HUDEP-2 (cell line): ENCODE data around the gene COMMD7.

Experiments
- DNase-seq, 76 experiments: peaks; one replicate each; lab custom pipeline; 2025; ENCODE audit not compliant: unreplicated experiment in 76 of 76; lab: John Stamatoyannopoulos, UW

COMMD7 gene

GRCh38 chr20:32743237-32744112, at the start of gene COMMD7:
Gene COMMD7 (minus strand): TSS chr20:32743467. CDS start chr20:32743391, 76 bp downstream.
- DNase-seq, result peak in 17 of 76 experiments; percentile 8 to 56 (median 22)

DNA sequence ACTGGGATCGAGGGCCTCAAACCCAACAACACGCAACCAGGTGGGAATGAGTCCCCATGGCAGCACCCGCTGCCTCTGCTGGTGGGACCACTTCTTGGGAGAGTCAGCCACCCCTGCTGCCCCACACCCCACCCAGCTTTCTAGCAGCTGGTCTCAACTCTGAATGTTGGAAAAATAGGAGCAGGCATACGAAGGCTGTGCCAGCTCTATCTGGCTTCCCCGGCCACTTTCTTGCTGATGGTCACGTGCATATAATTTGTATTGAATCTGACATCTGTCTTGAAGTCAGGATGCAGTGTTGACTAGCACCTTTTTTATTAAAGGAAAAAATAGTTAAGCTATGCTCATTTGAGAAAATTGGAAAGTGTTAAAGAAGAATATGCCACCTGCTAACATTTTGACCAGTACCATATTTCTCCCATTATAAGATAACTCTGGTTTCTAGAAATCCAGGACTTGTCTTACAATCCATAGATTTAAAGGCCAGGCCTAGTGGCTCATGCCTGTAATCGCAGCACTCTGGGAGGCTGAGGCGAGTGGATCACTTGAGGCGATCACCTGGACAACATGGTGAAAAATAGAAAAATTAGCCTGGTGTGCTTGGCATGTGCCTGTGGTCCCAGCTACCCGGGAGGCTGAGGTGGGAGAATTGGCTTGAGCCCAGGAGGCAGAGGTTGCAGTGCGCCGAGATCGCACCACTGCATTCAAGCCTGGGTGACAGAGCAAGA, 49.6 kb upstream of the COMMD7 start:
- no peak for DNase-seq

DNA sequence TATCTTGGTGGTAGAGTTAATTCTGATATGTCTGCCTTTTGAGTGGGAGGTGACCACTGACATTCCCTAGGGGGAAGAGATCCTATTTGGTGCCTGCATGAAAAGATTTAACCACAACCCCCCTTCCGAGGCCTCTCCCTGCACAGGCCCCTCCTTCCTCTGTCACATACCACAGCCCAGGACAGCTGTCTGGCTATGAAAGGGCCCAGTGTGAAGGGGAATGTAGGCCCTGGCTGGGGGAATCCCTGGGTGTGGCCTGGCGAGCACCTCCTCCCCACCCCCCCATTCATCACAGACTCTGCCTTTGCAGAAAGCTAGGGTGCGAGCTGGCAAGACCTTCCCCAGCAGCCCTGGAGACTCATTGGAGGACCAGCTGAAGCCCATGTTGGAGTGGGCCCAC, 49.0 kb upstream of the COMMD7 start:
- DNase-seq, result peak in 11 of 76 experiments; percentile 17 to 59 (median 33)

GRCh38 chr20:32790751-32791057, 47.4 kb upstream of the COMMD7 start:
- DNase-seq, result no peak

DNA sequence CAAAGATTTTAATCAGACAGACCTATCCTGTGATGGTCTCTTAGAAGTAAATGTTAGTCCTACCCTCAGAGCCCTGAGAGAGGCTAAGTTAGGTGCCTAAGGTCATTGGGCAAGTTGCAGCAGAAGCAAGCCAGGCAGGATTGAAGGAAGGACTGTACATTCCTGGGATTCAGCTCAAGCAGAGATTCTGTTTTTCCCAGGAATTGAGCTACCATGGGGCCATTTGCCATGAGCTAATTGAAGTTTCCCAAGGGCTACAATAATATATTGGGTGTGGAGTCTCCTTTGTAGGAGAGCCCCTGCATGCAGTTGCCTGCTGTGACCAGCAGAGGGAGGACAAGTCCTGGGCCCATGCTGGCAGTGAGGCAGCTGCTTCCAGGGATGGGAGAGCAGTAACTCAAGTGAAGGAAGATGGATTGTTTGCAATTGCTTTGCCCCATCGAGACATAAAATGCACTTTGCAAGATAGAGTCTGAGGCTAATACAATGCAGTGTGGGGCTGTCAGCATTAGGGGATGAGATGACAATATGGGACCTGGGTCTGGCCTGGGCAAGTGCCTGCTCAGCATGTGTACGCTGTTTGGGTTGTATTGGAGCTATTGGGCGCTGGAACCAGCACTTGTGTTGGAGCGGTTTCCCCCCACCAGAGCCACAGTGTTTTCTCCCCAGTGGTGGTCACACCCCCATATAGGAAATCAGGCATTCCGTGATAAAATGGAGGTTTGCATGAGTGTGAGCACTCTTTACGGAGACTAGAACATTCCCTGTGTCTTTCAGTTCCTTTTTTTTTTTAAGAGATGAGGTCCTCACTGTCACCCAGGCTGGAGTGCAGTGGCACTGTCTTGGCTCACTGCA, 46.9 kb upstream of the COMMD7 start:
- DNase-seq, result peak in 63 of 76 experiments; percentile 8 to 76 (median 47)

DNA sequence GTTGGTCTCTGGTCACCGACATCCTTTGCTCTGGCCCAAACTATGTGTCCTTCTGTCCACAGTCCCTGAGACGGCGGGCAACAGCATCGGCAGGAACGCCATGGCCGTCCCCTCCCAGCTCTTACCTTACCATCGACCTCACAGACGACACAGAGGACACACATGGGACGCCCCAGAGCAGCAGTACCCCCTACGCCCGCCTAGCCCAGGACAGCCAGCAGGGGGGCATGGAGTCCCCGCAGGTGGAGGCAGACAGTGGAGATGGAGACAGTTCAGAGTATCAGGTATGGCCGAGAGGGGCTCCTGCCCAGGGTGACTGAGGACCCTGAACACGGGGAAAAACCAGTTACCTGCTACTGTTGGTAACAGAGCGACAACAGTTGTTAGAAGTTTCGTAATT, 43.9 kb upstream of the COMMD7 start:
- DNase-seq, result no peak

GRCh38 chr20:32786059-32786760, 42.9 kb upstream of the COMMD7 start:
- no peak for DNase-seq

DNA sequence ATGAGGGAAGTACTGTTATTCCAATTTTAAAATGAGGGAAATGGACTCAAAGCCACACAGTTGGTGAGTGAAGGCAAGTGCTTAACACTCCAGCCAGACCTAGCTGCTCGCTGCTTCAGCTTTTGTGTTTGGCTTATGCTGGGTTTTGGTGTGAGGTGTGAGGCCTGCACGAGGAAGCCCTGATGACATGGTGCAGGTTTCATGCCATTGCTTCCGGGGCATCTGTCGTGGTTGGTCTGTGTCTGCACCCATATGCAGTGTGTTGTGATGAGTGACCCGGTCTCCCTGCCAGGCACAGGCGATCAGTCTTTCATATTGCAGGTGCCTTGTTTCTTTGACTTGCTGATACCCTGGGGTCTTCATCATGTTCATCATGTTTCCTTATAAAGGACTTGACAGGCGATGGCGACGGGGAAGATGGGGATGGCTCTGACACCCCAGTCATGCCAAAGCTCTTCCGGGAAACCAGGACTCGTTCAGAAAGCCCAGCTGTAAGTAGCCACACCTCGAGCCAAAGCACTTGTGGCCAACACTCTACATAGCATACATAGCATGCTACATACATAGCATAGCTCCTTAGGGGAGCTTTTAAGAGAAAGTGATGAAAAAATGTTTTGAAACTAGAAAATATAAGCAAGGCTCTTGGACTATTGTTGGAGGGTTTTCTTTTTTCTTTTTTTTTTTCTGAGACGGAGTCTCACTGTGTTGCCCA, 41.3 kb upstream of the COMMD7 start:
- DNase-seq, result no peak

- DNase-seq, result no peak
These were observed 37.7 kb upstream of the COMMD7 start for GRCh38 chr20:32780749-32781655.

- DNase-seq, result no peak
These were observed 37.0 kb upstream of the COMMD7 start for GRCh38 chr20:32780278-32780677.

- DNase-seq, result no peak
These were observed 36.4 kb upstream of the COMMD7 start for GRCh38 chr20:32779500-32780211.

- DNase-seq, result no peak
These were observed 34.1 kb upstream of the COMMD7 start for GRCh38 chr20:32777177-32777956.

DNA sequence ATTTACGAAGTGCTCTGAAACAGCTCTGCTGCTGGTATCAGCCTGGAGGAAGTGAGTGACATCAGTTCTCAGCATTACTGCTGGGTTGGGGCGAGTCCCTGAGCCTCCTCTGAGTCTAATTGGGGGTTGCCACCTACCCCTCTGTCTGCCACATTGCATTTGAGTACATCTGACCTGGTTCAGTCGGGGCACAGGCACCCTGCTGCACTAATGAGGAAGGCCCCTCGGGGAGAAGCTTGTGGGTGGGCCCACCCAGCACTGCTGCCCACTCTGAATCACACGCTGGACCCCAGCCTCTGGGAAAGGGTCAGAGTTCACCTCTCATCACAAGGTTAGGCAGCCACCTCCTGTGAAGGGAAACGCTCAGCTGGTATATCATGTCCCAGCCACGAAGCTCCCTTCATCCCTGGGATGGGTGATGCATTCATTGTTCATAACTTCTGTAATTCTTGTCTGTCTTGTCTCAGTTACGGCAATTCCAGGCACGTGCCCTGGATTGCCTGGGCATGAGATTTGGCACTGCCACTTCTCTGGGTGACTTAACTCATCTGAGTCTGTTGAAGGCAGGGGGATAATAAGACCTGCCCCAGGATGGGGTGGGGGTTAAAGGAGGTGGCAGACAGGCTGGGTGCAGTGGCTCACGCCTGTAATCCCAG, 32.2 kb upstream of the COMMD7 start:
- DNase-seq, result no peak

- no peak for DNase-seq
These were observed 30.6 kb upstream of the COMMD7 start for GRCh38 chr20:32773855-32774254.

GRCh38 chr20:32773223-32773622, 30.0 kb upstream of the COMMD7 start:
- no peak for DNase-seq

DNA sequence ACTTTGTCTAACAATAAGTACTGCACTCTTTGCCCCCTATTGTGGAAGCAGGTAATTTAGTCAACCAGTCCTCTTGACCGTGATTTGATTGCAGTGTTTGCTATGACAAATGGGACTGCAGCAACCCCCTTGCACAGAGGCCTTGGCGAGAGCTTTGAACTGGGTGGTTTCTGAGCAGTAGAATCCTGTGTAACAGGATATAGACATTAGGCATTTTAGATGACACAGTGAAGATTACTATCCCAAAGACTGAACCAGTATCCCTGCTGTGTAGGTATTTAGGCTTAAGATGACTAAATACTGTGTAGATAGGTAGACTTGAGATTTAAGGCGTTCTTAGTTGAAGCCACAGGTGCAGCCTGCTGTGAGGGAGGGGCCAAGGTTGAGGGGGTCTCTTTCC, 28.8 kb upstream of the COMMD7 start:
- no peak for DNase-seq
